ENCODE measurements around the gene SERPINA7. TPM values are rescaled to one million over a fixed set of nuclear protein-coding genes. Genes with fewer than 3 reads are reported as not detected.

Gene SERPINA7
- total RNA-seq, result not detected

GRCh38 chrX:106038625-106039024 lies at the start of gene SERPINA7:
SERPINA7 (minus strand) TSS chrX:106038727; CDS start chrX:106037058, 1,669 bp downstream.
- Histone ChIP-seq H3K36me3 (no peaks in the 10 kb centered on the region), H3K9me3 (no peaks in the 10 kb centered on the region), H3K27me3 (replicated peaks; ENCODE audit: insufficient read depth) (no peaks in the 10 kb centered on the region), H3K27ac (no peak within 1 kb of the TSS), H3K4me3 (no peak within 1 kb of the TSS), H3K4me1 (ENCODE audit: control insufficient read depth in 1 of 2, low read depth in 2 of 2) (no peaks in the 10 kb centered on the region)
- ATAC-seq (ENCODE audit: insufficient number of reproducible peaks, low FRiP score, low read depth) (no peak), DNase-seq (ENCODE audit: low spot score) (no peak)
- no peak for TF ChIP-seq CTCF (IDR thresholded peaks at IDR 0.05)

- DNase-seq (ENCODE audit: low spot score), result no peak
- no peaks in the 10 kb centered on the region for H3K27me3 ChIP-seq (replicated peaks; ENCODE audit: insufficient read depth)
- no peak for TF ChIP-seq CTCF (IDR thresholded peaks at IDR 0.05)
- no peak for ATAC-seq (ENCODE audit: insufficient number of reproducible peaks, low FRiP score, low read depth)
- no peaks in the 10 kb centered on the region for H3K4me1 ChIP-seq (ENCODE audit: control insufficient read depth in 1 of 2, low read depth in 2 of 2)
- no peak overlapping the region for H3K4me3 ChIP-seq
- no peak overlapping the region for H3K27ac ChIP-seq
- no peaks in the 10 kb centered on the region for H3K9me3 ChIP-seq
- H3K36me3 ChIP-seq, result no peaks in the 10 kb centered on the region
Observed at GRCh38 chrX:106069048-106069447, 30.5 kb upstream of the SERPINA7 start.

GRCh38 chrX:106050054-106050453 lies 11.5 kb upstream of the SERPINA7 start:
- no peak overlapping the region for H3K27ac ChIP-seq
- no peaks in the 10 kb centered on the region for H3K27me3 ChIP-seq (replicated peaks; ENCODE audit: insufficient read depth)
- H3K4me3 ChIP-seq, result no peak overlapping the region
- H3K9me3 ChIP-seq, result no peaks in the 10 kb centered on the region
- ATAC-seq (ENCODE audit: insufficient number of reproducible peaks, low FRiP score, low read depth) (no peak), DNase-seq (ENCODE audit: low spot score) (no peak)
- no peaks in the 10 kb centered on the region for H3K4me1 ChIP-seq (ENCODE audit: control insufficient read depth in 1 of 2, low read depth in 2 of 2)
- TF ChIP-seq CTCF (IDR thresholded peaks at IDR 0.05), result no peak
- no peaks in the 10 kb centered on the region for H3K36me3 ChIP-seq

GRCh38 chrX:106042296-106042695 lies 3.8 kb upstream of the SERPINA7 start:
- TF ChIP-seq CTCF (IDR thresholded peaks at IDR 0.05), result no peak
- Histone ChIP-seq H3K4me1 (ENCODE audit: control insufficient read depth in 1 of 2, low read depth in 2 of 2) (no peaks in the 10 kb centered on the region), H3K36me3 (no peaks in the 10 kb centered on the region), H3K4me3 (no peak overlapping the region), H3K9me3 (no peaks in the 10 kb centered on the region), H3K27ac (no peak overlapping the region), H3K27me3 (replicated peaks; ENCODE audit: insufficient read depth) (no peaks in the 10 kb centered on the region)
- ATAC-seq (ENCODE audit: insufficient number of reproducible peaks, low FRiP score, low read depth) (no peak), DNase-seq (ENCODE audit: low spot score) (no peak)

GRCh38 chrX:106040861-106041260 lies 2.3 kb upstream of the SERPINA7 start:
- TF ChIP-seq CTCF (IDR thresholded peaks at IDR 0.05), result no peak
- no peaks in the 10 kb centered on the region for H3K9me3 ChIP-seq
- no peaks in the 10 kb centered on the region for H3K4me1 ChIP-seq (ENCODE audit: control insufficient read depth in 1 of 2, low read depth in 2 of 2)
- H3K27me3 ChIP-seq (replicated peaks; ENCODE audit: insufficient read depth), result no peaks in the 10 kb centered on the region
- H3K27ac ChIP-seq, result no peak overlapping the region
- DNase-seq (ENCODE audit: low spot score) (no peak), ATAC-seq (ENCODE audit: insufficient number of reproducible peaks, low FRiP score, low read depth) (no peak)
- H3K4me3 ChIP-seq, result no peak overlapping the region
- H3K36me3 ChIP-seq, result no peaks in the 10 kb centered on the region
